HG03280 (cell line): ENCODE data around the gene CFAP20DC.
"Not testable (repeated sequence)": the region's sequence is repeated elsewhere in the genome, so short reads cannot be mapped to it uniquely, and the experiment has no call there.

Experiments used
- ATAC-seq: cut with Tn5 transposase; IDR thresholded peaks from one replicate; pipeline ENCODE4 v1.9.1; 2021; ENCODE audit warnings: mild to moderate bottlenecking, moderate library complexity; ENCODE audit not compliant: unreplicated experiment

The CFAP20DC gene

GRCh38 chr3:58880182-58880581 lies 169.6 kb downstream of the CFAP20DC start:
- ATAC-seq, result no peak

GRCh38 chr3:58874795-58875194 lies 175.0 kb downstream of the CFAP20DC start:
- ATAC-seq, result peak; percentile 73

DNA sequence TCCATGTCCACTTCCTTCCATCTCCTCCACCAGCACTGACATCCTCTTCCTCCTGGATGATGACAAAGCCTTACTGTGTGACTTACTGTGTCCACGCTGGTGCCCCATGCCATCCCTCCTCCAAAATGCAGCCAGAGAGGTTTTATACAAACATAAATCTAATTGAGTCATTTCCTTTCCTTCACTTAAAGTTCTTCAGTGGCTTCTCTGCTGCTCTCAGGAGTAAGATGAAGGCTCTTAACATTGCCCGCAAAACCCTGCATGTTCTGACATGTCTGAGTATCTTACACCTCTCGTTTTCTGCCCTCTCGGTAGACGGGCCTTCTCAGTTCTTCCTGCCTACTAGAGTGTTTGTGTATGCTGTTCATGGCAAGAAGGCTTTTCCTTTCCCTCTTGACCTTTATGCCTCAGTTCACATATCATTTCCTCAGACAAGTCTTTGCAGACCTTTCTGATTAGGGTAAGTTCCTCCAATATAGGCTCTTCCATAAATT lies 175.5 kb downstream of the CFAP20DC start:
- ATAC-seq, result peak; percentile 53

GRCh38 chr3:58868097-58868779 lies 181.6 kb downstream of the CFAP20DC start:
- ATAC-seq, result no peak

- ATAC-seq, result no peak
Measured at GRCh38 chr3:58867621-58868020, 182.2 kb downstream of the CFAP20DC start.

- no peak for ATAC-seq
Measured at GRCh38 chr3:58866079-58866478, 183.7 kb downstream of the CFAP20DC start.

DNA sequence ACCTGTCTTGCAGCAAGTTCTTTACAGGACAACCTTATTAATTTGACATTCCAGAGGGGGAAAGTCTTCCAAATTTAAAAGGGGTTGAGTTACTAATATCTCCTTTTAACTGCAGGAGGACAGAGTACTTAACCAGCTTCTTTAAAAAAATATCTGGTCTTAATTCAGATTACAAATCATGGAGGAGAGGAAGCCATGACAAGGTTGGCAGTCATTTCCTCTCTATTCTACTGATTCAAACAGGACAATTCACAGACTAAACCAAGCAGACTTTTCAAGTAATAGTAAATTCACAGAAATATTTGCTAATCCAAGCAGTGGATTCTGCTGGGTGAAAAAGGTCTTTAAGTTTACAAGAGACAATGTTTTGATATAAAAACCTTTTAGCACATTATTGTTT lies 185.3 kb downstream of the CFAP20DC start:
- ATAC-seq, result no peak

DNA sequence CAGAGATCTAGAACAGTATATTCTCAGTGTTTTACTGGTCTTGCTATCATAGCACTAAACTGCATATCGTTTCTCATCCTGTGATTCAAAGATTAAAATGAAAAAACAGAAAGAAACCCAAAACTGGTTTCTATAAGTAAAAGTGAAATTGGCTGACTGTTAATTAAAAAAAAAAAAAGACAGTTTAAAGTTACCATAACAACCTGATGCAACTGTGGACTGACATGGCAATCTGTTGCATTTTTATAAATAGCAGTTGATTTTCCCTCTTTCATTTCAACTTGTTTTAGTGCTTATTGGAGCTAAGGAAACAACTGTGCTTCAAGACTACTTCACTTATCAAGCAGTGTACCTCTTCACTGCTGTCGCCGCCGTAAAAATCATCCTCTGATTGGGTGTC lies 186.6 kb downstream of the CFAP20DC start:
- ATAC-seq, result no peak

DNA sequence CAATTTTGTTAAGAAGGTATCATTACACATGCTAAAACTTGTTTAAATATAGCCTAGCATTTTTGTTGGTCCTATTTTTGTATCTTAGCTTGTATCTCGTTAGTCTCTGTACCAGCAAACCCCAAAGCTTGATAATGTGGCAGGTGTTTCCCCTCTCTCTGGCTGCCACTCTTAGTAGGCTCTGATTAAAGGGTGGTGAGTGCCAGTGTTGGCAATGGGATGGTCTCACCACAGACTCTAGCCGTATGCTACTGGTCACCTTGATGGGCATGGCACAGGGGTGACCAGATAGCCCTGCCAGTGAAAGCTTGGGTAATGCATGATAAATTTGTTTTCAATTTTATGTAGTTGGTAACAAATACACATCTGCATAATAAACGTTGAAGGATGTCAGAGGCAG lies 188.3 kb downstream of the CFAP20DC start:
- no peak for ATAC-seq

GRCh38 chr3:58858126-58858525 lies 191.7 kb downstream of the CFAP20DC start:
- no peak for ATAC-seq

GRCh38 chr3:58857402-58857801 lies 192.4 kb downstream of the CFAP20DC start:
- no peak for ATAC-seq

- no peak for ATAC-seq
Measured at GRCh38 chr3:58848826-58849225, 201.0 kb downstream of the CFAP20DC start.

DNA sequence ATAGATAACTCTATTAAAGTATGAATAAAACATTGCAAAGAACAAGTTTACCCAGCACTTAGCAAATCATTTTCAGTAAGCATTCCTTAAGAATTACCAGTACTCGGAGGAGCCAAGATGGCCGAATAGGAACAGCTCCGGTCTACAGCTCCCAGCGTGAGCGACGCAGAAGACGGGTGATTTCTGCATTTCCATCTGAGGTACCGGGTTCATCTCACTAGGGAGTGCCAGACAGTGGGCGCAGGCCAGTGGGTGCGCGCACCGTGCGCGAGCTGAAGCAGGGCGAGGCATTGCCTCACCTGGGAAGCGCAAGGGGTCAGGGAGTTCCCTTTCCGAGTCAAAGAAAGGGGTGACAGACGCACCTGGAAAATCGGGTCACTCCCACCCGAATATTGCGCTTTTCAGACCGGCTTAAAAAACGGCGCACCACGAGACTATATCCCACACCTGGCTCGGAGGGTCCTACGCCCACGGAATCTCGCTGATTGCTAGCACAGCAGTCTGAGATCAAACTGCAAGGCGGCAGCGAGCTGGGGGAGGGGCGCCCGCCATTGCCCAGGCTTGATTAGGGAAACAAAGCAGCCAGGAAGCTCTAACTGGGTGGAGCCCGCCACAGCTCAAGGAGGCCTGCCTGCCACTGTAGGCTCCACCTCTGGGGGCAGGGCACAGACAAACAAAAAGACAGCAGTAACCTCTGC lies 207.6 kb downstream of the CFAP20DC start:
- ATAC-seq, result not testable (repeated sequence)

- ATAC-seq, result no peak
Measured at GRCh38 chr3:58840949-58841348, 208.9 kb downstream of the CFAP20DC start.

DNA sequence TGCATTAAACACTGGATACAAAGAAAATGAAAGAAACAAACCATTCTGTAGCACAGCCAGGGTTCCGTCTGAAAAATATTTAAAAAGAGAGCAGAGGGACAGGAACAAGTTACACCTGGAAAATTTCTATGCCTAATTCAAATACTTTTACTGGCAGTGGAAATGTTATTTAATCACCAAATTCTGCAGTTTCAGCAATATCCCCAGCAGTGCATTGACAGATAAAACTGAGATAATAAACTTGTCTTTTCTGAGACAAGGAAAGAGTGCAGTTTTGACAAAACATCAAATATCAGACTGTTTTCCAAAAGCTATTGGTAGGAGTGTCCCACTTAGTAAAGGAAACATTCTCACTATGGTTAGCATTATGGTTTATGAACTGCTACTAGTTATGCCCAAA lies 209.9 kb downstream of the CFAP20DC start:
- no peak for ATAC-seq

DNA sequence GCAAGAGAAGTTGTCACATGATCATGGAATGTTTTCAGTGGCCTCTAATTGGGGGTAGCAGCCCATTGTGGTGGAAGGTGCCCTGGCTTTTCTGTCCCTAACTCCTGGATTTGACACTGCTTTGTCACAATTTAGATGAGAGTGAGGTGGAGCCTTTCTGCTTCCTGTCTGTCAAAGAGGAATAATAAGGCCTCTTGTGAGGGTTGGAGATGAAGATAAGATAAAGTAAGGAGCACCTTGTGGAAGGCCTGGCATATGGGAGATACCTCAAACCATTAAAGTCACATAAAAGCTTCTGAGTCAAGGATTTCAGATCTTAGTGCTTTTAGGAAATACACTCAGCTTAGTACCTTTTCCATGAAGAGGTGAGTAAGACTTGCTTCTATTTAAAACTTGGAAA lies 210.6 kb downstream of the CFAP20DC start:
- ATAC-seq, result no peak

- no peak for ATAC-seq
Measured at GRCh38 chr3:58837856-58838255, 212.0 kb downstream of the CFAP20DC start.

- ATAC-seq, result no peak
Measured at GRCh38 chr3:58837141-58837843, 212.5 kb downstream of the CFAP20DC start.

DNA sequence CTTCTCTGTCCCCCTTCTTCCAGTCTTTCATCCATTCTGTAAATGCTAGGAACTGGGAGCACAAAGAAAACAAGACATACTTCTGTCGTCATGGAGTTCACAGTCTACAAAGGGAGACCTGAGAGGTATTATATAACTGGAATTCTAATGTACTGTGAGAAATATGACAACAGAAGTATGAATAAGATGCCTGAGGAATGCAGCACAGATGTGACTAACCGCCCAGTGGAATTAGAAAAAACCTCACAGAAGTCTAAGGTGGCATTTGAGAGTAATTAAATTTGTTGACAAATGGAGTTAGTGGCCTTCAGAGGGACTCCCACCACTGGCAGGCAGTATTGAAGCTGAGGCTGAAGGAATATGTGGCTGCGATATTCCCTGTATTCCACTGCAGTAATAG lies 214.7 kb downstream of the CFAP20DC start:
- ATAC-seq, result no peak

DNA sequence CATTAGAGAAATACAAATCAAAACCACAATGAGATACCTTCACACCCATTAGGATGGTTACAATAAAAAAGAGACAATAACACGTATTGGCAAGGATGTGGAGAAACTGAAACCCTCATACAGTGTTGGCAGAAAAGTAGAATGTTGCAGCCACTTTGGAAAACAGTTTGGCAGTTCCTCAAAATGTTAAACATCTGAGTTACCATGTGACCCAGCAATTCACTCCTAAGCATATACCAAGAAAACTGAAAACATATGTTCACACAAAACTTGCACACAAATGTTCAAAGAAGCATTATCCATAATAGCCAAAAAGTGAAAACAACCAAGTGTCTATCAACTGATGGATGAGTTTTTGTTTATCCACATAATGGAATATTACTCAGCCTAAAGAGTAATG lies 216.3 kb downstream of the CFAP20DC start:
- ATAC-seq, result no peak

DNA sequence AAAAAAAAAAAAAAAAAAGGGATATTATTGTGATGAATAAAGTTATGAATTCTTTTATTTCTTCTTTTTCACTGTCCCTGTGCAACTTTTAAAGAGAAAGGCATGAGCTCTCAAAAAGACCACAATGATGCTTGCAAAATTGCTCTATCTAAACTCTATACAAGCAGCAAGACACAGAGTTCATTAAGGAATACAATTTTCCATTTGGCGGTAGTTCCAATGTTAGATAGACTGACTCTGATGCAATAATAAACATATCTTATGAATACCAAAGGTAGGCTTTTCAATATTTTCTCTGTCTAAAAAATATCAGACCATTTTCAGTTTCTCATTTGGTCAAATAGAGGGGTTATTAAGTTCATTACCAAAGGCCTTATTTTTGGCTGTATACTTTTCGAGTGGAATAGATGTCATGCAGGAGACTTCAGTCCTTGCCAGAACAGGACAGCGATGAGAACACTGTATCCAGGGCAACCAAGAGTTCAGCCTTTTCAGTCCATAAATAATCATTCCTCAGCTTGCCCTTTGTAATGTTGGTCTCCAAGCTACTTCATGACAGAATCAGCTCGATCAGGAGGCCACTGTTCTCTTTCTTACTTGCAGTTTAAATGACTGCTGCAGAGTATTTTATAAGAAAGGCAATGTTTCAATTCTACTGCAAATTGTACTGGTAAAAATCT lies 220.4 kb downstream of the CFAP20DC start:
- no peak for ATAC-seq
